Omental fat pad (tissue), 4 donors: ENCODE measurements around the gene BCHE. TPM values are rescaled to one million over a fixed set of nuclear protein-coding genes. Genes with fewer than 3 reads are reported as not detected.
"Not testable (repeated sequence)": the region's sequence is repeated elsewhere in the genome, so short reads cannot be mapped to it uniquely, and the experiment has no call there.

Experiments
- ATAC-seq: fragments of 150-250 bp; one replicate; pipeline ENCODE4 v1.9.1; 2016; ENCODE audit warnings: mild to moderate bottlenecking, moderate library complexity; ENCODE audit not compliant: low FRiP score
- DNase-seq: peaks from one replicate; pipeline ENCODE4 v3.0.0-alpha.2; 2019; ENCODE audit warnings: low spot score
- CTCF ChIP-seq, 3 donors: fragments of 450-650 bp; IDR thresholded peaks; one replicate each; pipeline ENCODE4 v1.5.1; 2016 to 2017; ENCODE audit warnings: antibody characterized with exemption in 3 of 3, mild to moderate bottlenecking in 3 of 3, moderate library complexity in 2 of 3
- total RNA-seq, 4 donors: library from RNA; depleted of rRNA; stranded (reverse); fragments of >200 nt; gene quantifications; one replicate each; pipeline ENCODE4 v1.1.0, GENCODE V29; 2016

Gene BCHE
- total RNA-seq, 4 donors from 2014 or later, result 17.8 to 205 (median 33.4) TPM

- no peak for TF ChIP-seq CTCF (IDR thresholded peaks at IDR 0.05)
- no peak for ATAC-seq
- no peak for DNase-seq
Measured at GRCh38 chr3:165820671-165821123, 16.5 kb downstream of the BCHE start.

DNA sequence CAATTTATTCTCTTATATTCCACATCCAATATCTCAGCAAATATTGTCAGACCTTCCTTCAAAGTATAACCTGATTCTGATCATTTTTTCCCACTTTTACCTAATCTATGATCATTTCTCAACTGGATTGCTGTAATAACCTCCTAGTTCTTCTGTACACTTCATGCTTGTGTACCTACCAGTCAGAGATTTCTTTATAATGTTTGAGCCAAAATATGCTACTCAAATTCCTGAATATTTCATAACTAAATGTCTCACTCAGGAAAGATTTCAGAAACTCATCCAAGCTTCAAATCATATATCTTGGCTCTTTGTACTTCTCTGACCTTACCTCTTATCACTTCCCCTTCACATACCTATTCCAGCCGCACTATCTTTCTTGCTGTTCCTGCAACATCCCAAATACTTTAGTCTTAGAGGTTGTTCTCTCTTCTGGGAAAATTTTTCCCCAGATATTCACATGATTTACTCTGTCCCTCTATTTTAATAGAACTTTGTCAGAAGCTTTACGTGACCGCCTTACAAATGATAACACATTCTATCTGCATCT lies 20.0 kb downstream of the BCHE start:
- no peak for TF ChIP-seq CTCF (IDR thresholded peaks at IDR 0.05)
- DNase-seq, result no peak
- ATAC-seq, result peak; percentile 90

GRCh38 chr3:165816209-165816608 lies 21.0 kb downstream of the BCHE start:
- no peak for TF ChIP-seq CTCF (IDR thresholded peaks at IDR 0.05)
- ATAC-seq, result no peak
- no peak for DNase-seq

DNA sequence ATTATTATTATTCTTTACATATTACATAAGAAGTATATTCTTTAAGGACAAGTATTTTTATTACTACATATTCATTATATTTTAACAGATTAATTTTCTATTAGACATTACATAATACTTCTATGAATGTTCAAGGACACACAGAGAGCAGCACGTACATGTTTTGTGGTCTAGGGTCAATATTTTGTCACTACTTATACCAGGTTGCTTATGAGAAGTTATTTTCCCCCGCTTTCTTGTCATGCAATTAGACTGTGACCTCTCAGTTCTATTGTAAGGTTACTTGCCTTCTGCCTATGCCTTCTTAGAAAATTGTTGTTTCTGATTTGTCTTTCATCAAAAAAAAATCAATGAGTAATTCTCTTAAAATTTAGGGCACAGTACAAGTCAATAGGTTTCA lies 21.5 kb downstream of the BCHE start:
- no peak for ATAC-seq
- no peak for DNase-seq

DNA sequence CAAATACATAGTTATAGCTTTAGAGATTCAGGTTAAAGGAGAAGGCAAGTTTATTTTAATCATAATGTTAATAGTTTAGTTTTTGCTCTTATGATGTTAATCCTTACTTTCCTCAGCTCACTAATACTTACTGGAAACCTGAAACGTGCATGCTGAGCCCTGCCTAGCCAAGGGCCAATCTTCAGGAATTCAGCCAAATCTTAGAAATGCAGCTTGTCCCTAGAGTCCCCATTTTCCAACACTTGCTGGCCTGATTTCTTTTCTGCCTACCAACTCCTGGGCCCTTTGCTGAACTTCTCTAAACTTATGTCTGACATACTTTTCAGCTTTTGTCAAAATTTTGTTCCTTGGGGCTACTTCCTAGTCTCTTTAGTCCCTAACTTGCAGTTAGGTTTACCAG lies 22.8 kb downstream of the BCHE start:
- TF ChIP-seq CTCF (IDR thresholded peaks at IDR 0.05), result no peak
- ATAC-seq (no peak), DNase-seq (no peak)

More for the DNA sequence above, 21.5 kb downstream of the BCHE start:
- TF ChIP-seq CTCF (IDR thresholded peaks at IDR 0.05), result no peak

GRCh38 chr3:165807937-165808336 lies 29.3 kb downstream of the BCHE start:
- ATAC-seq, DNase-seq: not testable (repeated sequence)

- TF ChIP-seq CTCF (IDR thresholded peaks at IDR 0.05), result no peak
- ATAC-seq (peak; percentile 86), DNase-seq (no peak)
Measured at GRCh38 chr3:165805946-165806561, 31.2 kb downstream of the BCHE start.
